Neural cell (in vitro differentiated cells): Measurements from ENCODE around the gene OSBPL1A. TPM values are rescaled to one million over a fixed set of nuclear protein-coding genes. Genes with fewer than 3 reads are reported as not detected.

Experiments used
- H2AFZ ChIP-seq: fragments of 200-600, 300-800 bp; sonication (generic), shearing (Covaris generic); 2 replicates; pipeline ENCODE4 v1.6.0; 2014; ENCODE audit warnings: low read depth, mild to moderate bottlenecking, antibody characterized with exemption, low read length, moderate library complexity
- H3F3A ChIP-seq: fragments of 200-600 bp; shearing (Covaris generic); 2 replicates; pipeline ENCODE4 v1.6.1; 2016; ENCODE audit warnings: mild to moderate bottlenecking, moderate library complexity, mixed read lengths, antibody characterized with exemption, low read length; ENCODE audit not compliant: insufficient read depth, poor library complexity, severe bottlenecking
- H3K27ac ChIP-seq: fragments of 200-600, 300-800 bp; sonication (generic), shearing (Covaris generic); 2 replicates; pipeline ENCODE4 v1.5.1; 2014; ENCODE audit warnings: mild to moderate bottlenecking, low read length, moderate library complexity
- H3K27me3 ChIP-seq: fragments of 300-800, 200-600 bp; sonication (generic), shearing (Covaris generic); 2 replicates; pipeline ENCODE4 v1.6.0; 2014; ENCODE audit warnings: mild to moderate bottlenecking, low read depth, low read length, moderate library complexity; ENCODE audit not compliant: insufficient read depth
- H3K36me3 ChIP-seq: fragments of 300-800, 200-600 bp; sonication (generic), shearing (Covaris generic); 2 replicates; pipeline ENCODE4 v1.5.1; 2014; ENCODE audit warnings: mild to moderate bottlenecking, antibody characterized with exemption, low read length, moderate library complexity; ENCODE audit not compliant: insufficient read depth
- H3K4me2 ChIP-seq: fragments of 300-800, 200-600 bp; sonication (generic), shearing (Covaris generic); 2 replicates; pipeline ENCODE4 v1.6.0; 2014; ENCODE audit warnings: mild to moderate bottlenecking, low read length
- H3K4me3 ChIP-seq: fragments of 300-800, 200-600 bp; sonication (generic), shearing (Covaris generic); 2 replicates; pipeline ENCODE4 v1.5.1; 2014; ENCODE audit warnings: mild to moderate bottlenecking, low read length, moderate library complexity
- H3K79me2 ChIP-seq: fragments of 200-600 bp; shearing (Covaris generic); replicated peaks from 2 replicates; pipeline ENCODE4 v1.6.0; 2014; ENCODE audit warnings: mild to moderate bottlenecking, low read length, moderate library complexity; ENCODE audit not compliant: insufficient read depth
- H3K9ac ChIP-seq: fragments of 300-800, 200-600 bp; sonication (generic), shearing (Covaris generic); 2 replicates; pipeline ENCODE4 v1.6.1; 2016; ENCODE audit warnings: mild to moderate bottlenecking, low read length, mixed read lengths
- H3K9me2 ChIP-seq: fragments of 200-600 bp; shearing (Covaris generic); 2 replicates; pipeline ENCODE4 v1.6.1; 2016; ENCODE audit warnings: mild to moderate bottlenecking, low read length, mixed read lengths; ENCODE audit not compliant: insufficient read depth
- H3K9me3 ChIP-seq: fragments of 200-600, 300-800 bp; sonication (generic), shearing (Covaris generic); 2 replicates; pipeline ENCODE4 v1.6.1; 2016; ENCODE audit warnings: mild to moderate bottlenecking, mixed run types, low read length, moderate library complexity, mixed read lengths
- H4K20me1 ChIP-seq: fragments of 200-600 bp; shearing (Covaris generic); 2 replicates; pipeline ENCODE4 v1.6.1; 2016; ENCODE audit warnings: mild to moderate bottlenecking, mixed run types; ENCODE audit not compliant: insufficient read depth
- EP300 ChIP-seq: fragments of 450-650 bp; conservative IDR thresholded peaks from 2 replicates; pipeline ENCODE4 v1.6.1; 2014; ENCODE audit warnings: antibody characterized with exemption, mild to moderate bottlenecking, moderate library complexity; ENCODE audit not compliant: poor library complexity, severe bottlenecking
- EZH2 ChIP-seq: fragments of 200-600, 300-800 bp; shearing (Covaris generic), sonication (generic); IDR thresholded peaks from 2 replicates; pipeline ENCODE4 v1.6.1; 2014; ENCODE audit warnings: antibody characterized with exemption, low read length, borderline replicate concordance, mild to moderate bottlenecking; ENCODE audit not compliant: insufficient read depth, poor library complexity, severe bottlenecking
- MXI1 ChIP-seq: fragments of 450-650 bp; conservative IDR thresholded peaks from 2 replicates; pipeline ENCODE4 v1.6.1; 2014; ENCODE audit warnings: antibody characterized with exemption, mild to moderate bottlenecking; ENCODE audit not compliant: poor library complexity, severe bottlenecking
- POLR2AphosphoS5 ChIP-seq: IDR thresholded peaks from 2 replicates; pipeline ENCODE4 v1.6.1; 2012
- SMC3 ChIP-seq: fragments of 450-650 bp; conservative IDR thresholded peaks from 2 replicates; pipeline ENCODE4 v1.6.1; 2014; ENCODE audit warnings: antibody characterized with exemption, mild to moderate bottlenecking, moderate library complexity; ENCODE audit not compliant: poor library complexity
- TAF1 ChIP-seq: IDR thresholded peaks from 2 replicates; pipeline ENCODE4 v1.6.1; 2012; ENCODE audit warnings: low read depth
- polyA plus RNA-seq: library from polyadenylated mRNA; depleted of rRNA; stranded (reverse); fragments of >200 nt; gene quantifications from 2 replicates; pipeline ENCODE4 v1.2.3, GENCODE V29; 2014
- TF ChIP-seq, protein P1 (sequence below): fragments of 450-650 bp; IDR thresholded peaks from 2 replicates; pipeline ENCODE4 v1.5.1; 2014; ENCODE audit warnings: antibody characterized with exemption, mild to moderate bottlenecking, moderate library complexity; ENCODE audit not compliant: poor library complexity, severe bottlenecking
- TF ChIP-seq, protein P2 (sequence below): IDR thresholded peaks from 2 replicates; pipeline ENCODE4 v1.6.1; 2012; ENCODE audit warnings: borderline replicate concordance

The OSBPL1A gene
- polyA plus RNA-seq, 1 donor from 2014 or later = 24.9 TPM

DNA sequence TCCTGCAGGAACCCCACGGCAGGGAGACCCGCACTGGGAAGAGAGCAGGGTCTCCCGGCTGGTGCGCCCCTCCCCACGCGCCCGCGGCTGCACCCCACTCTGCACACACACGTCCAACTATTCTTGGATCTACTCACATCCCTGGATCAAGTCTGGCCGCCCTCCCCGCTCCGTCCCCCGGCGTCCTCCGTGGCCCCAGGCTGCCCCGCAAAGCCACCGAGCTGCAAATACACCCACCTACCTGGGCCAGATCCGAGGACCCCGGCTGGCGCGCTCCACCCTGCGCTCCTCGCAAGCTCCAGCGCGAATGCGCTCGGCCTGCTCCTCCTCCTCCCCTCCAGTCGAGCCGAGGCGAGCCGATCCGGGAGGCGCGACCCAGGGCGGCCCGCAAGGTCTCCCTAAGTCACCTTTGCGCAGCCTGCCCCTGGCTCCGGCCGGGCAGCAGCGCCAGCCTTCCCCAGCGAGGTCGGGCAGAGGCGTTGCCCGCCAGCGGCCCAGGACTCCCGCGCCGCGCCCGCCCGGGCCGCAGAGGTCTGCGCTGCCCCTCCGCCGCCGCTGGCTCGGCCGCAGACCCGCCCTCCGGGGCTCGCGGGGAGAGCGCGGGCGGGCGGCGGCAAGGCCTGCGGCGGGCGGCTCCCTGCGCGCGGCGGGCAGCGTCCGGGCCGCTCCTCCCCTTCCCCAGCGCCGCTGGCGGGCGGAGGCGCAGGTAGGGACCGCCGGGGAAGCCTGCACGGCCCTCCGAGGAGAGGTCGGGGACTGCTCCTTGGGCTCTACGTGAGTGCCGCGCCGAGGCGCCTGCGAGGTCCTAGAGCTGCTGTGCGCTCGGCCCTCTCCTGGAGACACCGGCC, 126.0 kb downstream of the OSBPL1A start:
- H2AFZ ChIP-seq = peak overlapping the region; percentile 31
- no peaks in the 10 kb centered on the region for H3K9me2 ChIP-seq
- H3K36me3 ChIP-seq = no peaks in the 10 kb centered on the region
- no peaks in the 10 kb centered on the region for H3K9me3 ChIP-seq
- H3K9ac ChIP-seq = peak overlapping the region; percentile 66
- peak overlapping the region; percentile 96 for H3K4me3 ChIP-seq
- TF ChIP-seq POLR2AphosphoS5 = peak; percentile 30
- TF ChIP-seq, protein P1, sequence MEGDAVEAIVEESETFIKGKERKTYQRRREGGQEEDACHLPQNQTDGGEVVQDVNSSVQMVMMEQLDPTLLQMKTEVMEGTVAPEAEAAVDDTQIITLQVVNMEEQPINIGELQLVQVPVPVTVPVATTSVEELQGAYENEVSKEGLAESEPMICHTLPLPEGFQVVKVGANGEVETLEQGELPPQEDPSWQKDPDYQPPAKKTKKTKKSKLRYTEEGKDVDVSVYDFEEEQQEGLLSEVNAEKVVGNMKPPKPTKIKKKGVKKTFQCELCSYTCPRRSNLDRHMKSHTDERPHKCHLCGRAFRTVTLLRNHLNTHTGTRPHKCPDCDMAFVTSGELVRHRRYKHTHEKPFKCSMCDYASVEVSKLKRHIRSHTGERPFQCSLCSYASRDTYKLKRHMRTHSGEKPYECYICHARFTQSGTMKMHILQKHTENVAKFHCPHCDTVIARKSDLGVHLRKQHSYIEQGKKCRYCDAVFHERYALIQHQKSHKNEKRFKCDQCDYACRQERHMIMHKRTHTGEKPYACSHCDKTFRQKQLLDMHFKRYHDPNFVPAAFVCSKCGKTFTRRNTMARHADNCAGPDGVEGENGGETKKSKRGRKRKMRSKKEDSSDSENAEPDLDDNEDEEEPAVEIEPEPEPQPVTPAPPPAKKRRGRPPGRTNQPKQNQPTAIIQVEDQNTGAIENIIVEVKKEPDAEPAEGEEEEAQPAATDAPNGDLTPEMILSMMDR = peak; percentile 45
- TF ChIP-seq EZH2 = no peak
- TF ChIP-seq, protein P2, sequence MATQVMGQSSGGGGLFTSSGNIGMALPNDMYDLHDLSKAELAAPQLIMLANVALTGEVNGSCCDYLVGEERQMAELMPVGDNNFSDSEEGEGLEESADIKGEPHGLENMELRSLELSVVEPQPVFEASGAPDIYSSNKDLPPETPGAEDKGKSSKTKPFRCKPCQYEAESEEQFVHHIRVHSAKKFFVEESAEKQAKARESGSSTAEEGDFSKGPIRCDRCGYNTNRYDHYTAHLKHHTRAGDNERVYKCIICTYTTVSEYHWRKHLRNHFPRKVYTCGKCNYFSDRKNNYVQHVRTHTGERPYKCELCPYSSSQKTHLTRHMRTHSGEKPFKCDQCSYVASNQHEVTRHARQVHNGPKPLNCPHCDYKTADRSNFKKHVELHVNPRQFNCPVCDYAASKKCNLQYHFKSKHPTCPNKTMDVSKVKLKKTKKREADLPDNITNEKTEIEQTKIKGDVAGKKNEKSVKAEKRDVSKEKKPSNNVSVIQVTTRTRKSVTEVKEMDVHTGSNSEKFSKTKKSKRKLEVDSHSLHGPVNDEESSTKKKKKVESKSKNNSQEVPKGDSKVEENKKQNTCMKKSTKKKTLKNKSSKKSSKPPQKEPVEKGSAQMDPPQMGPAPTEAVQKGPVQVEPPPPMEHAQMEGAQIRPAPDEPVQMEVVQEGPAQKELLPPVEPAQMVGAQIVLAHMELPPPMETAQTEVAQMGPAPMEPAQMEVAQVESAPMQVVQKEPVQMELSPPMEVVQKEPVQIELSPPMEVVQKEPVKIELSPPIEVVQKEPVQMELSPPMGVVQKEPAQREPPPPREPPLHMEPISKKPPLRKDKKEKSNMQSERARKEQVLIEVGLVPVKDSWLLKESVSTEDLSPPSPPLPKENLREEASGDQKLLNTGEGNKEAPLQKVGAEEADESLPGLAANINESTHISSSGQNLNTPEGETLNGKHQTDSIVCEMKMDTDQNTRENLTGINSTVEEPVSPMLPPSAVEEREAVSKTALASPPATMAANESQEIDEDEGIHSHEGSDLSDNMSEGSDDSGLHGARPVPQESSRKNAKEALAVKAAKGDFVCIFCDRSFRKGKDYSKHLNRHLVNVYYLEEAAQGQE = peak; percentile 55
- peak; percentile 36 for TF ChIP-seq MXI1
- TF ChIP-seq EP300 = no peak
- no peak for TF ChIP-seq TAF1
- TF ChIP-seq SMC3 = no peak
- H3K79me2 ChIP-seq = peaks cover 13% of the 10 kb centered on the region
- peak overlapping the region; percentile 28 for H3K27ac ChIP-seq
- no peaks in the 10 kb centered on the region for H4K20me1 ChIP-seq
- no peaks in the 10 kb centered on the region for H3F3A ChIP-seq
- H3K4me2 ChIP-seq = peak overlapping the region; percentile 90
- H3K27me3 ChIP-seq = no peaks in the 10 kb centered on the region

DNA sequence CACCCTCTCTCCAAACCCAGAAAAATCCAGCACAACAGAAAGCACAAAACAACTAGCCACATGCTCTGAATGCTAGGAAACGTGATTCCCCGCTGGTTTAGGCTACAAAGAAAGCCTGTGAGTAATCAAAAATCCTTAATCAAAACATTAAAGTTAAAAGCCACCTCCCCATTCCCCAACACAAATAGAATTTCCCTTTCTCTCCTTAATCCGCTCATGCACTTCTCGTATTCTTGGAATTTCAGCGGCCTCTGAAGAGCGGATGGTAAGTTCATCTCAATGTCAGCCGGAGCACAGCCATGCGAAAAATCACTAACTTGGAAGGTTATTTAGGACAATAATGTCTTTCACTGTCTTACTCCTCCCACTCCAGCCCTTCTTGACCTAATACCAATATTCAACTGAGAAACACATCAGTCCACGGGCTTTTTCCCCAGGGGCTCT, 126.7 kb downstream of the OSBPL1A start:
- no peak for TF ChIP-seq EP300
- TF ChIP-seq MXI1 = peak; percentile 40
- Histone ChIP-seq H4K20me1 (no peaks in the 10 kb centered on the region), H3K27me3 (no peaks in the 10 kb centered on the region), H2AFZ (peak overlapping the region; percentile 31), H3K9ac (peak overlapping the region; percentile 66), H3K36me3 (no peaks in the 10 kb centered on the region), H3F3A (no peaks in the 10 kb centered on the region), H3K9me2 (no peaks in the 10 kb centered on the region), H3K4me2 (peak overlapping the region; percentile 58), H3K27ac (peak overlapping the region; percentile 28), H3K9me3 (no peaks in the 10 kb centered on the region), H3K4me3 (peak overlapping the region; percentile 96), H3K79me2 (peaks cover 13% of the 10 kb centered on the region)
